Neutrophil (primary cell): ENCODE data around the gene CDH20.

Experiments used
- H3K27ac ChIP-seq: fragments of 200-600 bp; sonication (generic); 2 replicates; pipeline ENCODE4 v1.5.1; 2016; ENCODE audit warnings: mild to moderate bottlenecking, moderate library complexity
- H3K27me3 ChIP-seq: fragments of 200-600 bp; sonication (generic); 2 replicates; pipeline ENCODE4 v1.6.0; 2016; ENCODE audit warnings: mild to moderate bottlenecking
- H3K36me3 ChIP-seq: fragments of 200-600 bp; sonication (generic); 2 replicates; pipeline ENCODE4 v1.5.1; 2017
- H3K4me1 ChIP-seq, 2 experiments: fragments of 200-600 bp in 1 of 2; sonication (generic) in 1 of 2; 1 replicate in 1 of 2; 2 replicates in 1 of 2; pipeline versions ENCODE4 v1.5.1 to v1.6.1; 2013 to 2016; ENCODE audit warnings: low read depth in 1 of 2, low read length in 1 of 2, mild to moderate bottlenecking in 1 of 2, moderate library complexity in 1 of 2; ENCODE audit not compliant: control insufficient read depth in 1 of 2, insufficient read depth in 1 of 2
- H3K4me3 ChIP-seq, 2 experiments: fragments of 200-600 bp in 1 of 2; sonication (generic) in 1 of 2; 1 replicate in 1 of 2; 2 replicates in 1 of 2; pipeline ENCODE4 v1.5.1; 2013 to 2016; ENCODE audit warnings: low read depth in 1 of 2, low read length in 1 of 2, mild to moderate bottlenecking in 1 of 2, moderate library complexity in 1 of 2
- H3K9me3 ChIP-seq: fragments of 200-600 bp; sonication (generic); 2 replicates; pipeline ENCODE4 v1.5.1; 2016
- CTCF ChIP-seq: fragments of 200-600 bp; sonication (generic); IDR thresholded peaks from 2 replicates; pipeline ENCODE4 v1.5.1; 2016; ENCODE audit warnings: antibody characterized with exemption

The CDH20 gene

GRCh38 chr18:61587865-61588264 is 254.6 kb downstream of the CDH20 start:
- Histone ChIP-seq H3K9me3 (no peaks in the 10 kb centered on the region), H3K4me3 (no peak overlapping the region), H3K36me3 (no peaks in the 10 kb centered on the region), H3K4me1 (no peaks in the 10 kb centered on the region), H3K27ac (no peak overlapping the region), H3K27me3 (peaks cover 22% of the 10 kb centered on the region)
- TF ChIP-seq CTCF = no peak

- no peak for TF ChIP-seq CTCF
- Histone ChIP-seq H3K4me1 (no peaks in the 10 kb centered on the region), H3K4me3 (no peak overlapping the region), H3K36me3 (no peaks in the 10 kb centered on the region), H3K27ac (no peak overlapping the region), H3K27me3 (peaks cover 17% of the 10 kb centered on the region), H3K9me3 (no peaks in the 10 kb centered on the region)
Observed at GRCh38 chr18:61589053-61589723, 256.0 kb downstream of the CDH20 start.

GRCh38 chr18:61589724-61590065 is 256.5 kb downstream of the CDH20 start:
- Histone ChIP-seq H3K4me1 (no peaks in the 10 kb centered on the region), H3K36me3 (no peaks in the 10 kb centered on the region), H3K27me3 (peaks cover 14% of the 10 kb centered on the region), H3K4me3 (no peak overlapping the region), H3K9me3 (no peaks in the 10 kb centered on the region), H3K27ac (no peak overlapping the region)
- no peak for TF ChIP-seq CTCF

- H3K4me3 ChIP-seq = no peak overlapping the region
- H3K4me1 ChIP-seq = no peaks in the 10 kb centered on the region
- H3K27ac ChIP-seq = no peak overlapping the region
- no peaks in the 10 kb centered on the region for H3K9me3 ChIP-seq
- no peak for TF ChIP-seq CTCF
- H3K27me3 ChIP-seq = peaks cover 6% of the 10 kb centered on the region
- H3K36me3 ChIP-seq = no peaks in the 10 kb centered on the region
Observed at GRCh38 chr18:61591253-61591652, 258.0 kb downstream of the CDH20 start.

- no peaks in the 10 kb centered on the region for H3K36me3 ChIP-seq
- no peak overlapping the region for H3K27ac ChIP-seq
- TF ChIP-seq CTCF = no peak
- H3K4me1 ChIP-seq = no peaks in the 10 kb centered on the region
- H3K27me3 ChIP-seq = peaks cover 11% of the 10 kb centered on the region
- no peaks in the 10 kb centered on the region for H3K9me3 ChIP-seq
- no peak overlapping the region for H3K4me3 ChIP-seq
Observed at GRCh38 chr18:61595615-61596251, 262.5 kb downstream of the CDH20 start.
